HL-60 (cell line): ENCODE results near the gene PARS2.

ENCODE experiments used
- DNase-seq, 2 experiments: peaks; one replicate each; pipeline ENCODE4 v3.0.0-alpha.2; 2010 to 2020; ENCODE audit warnings: low read depth in 1 of 2, low spot score in 1 of 2
- H3K27ac ChIP-seq: fragments of 250-450 bp; sonication (Bioruptor Pico); replicated peaks from 2 replicates; pipeline ENCODE4 v1.5.1; 2020; ENCODE audit warnings: mild to moderate bottlenecking, moderate library complexity
- H3K27me3 ChIP-seq: fragments of 250-450 bp; sonication (Bioruptor Pico); 2 replicates; pipeline ENCODE4 v1.5.1; 2021; ENCODE audit warnings: mild to moderate bottlenecking, moderate library complexity; ENCODE audit not compliant: insufficient read depth, poor library complexity, severe bottlenecking
- H3K4me3 ChIP-seq: replicated peaks from 2 replicates; pipeline ENCODE4 v1.5.1; 2011; ENCODE audit warnings: mild to moderate bottlenecking, control low read depth, low read length; ENCODE audit not compliant: insufficient read depth
- GABPA ChIP-seq: IDR thresholded peaks from 2 replicates; pipeline ENCODE4 v1.6.1; 2012; ENCODE audit warnings: low read depth
- POLR2AphosphoS5 ChIP-seq: IDR thresholded peaks from 2 replicates; pipeline ENCODE4 v1.6.1; 2012; ENCODE audit warnings: low read depth
- SPI1 ChIP-seq: IDR thresholded peaks from 2 replicates; pipeline ENCODE4 v1.6.1; 2012; ENCODE audit warnings: low read depth, mild to moderate bottlenecking, borderline replicate concordance
- TF ChIP-seq, protein P1 (sequence below): IDR thresholded peaks from 2 replicates; pipeline ENCODE4 v1.6.1; 2012; ENCODE audit warnings: low read depth; ENCODE audit not compliant: insufficient replicate concordance
- TF ChIP-seq, protein P2 (sequence below): IDR thresholded peaks from one replicate; pipeline ENCODE4 v1.5.1; 2011; ENCODE audit warnings: low read length, control low read depth, inconsistent platforms; ENCODE audit not compliant: insufficient read depth

Gene PARS2

GRCh38 chr1:54710841-54711240 is 53.5 kb downstream of the PARS2 start:
- no peak for DNase-seq
- Histone ChIP-seq H3K27me3 (no peaks in the 10 kb centered on the region), H3K4me3 (no peak overlapping the region), H3K27ac (no peak overlapping the region)
- TF ChIP-seq POLR2AphosphoS5 (no peak), GABPA (no peak)
- TF ChIP-seq, protein P1, sequence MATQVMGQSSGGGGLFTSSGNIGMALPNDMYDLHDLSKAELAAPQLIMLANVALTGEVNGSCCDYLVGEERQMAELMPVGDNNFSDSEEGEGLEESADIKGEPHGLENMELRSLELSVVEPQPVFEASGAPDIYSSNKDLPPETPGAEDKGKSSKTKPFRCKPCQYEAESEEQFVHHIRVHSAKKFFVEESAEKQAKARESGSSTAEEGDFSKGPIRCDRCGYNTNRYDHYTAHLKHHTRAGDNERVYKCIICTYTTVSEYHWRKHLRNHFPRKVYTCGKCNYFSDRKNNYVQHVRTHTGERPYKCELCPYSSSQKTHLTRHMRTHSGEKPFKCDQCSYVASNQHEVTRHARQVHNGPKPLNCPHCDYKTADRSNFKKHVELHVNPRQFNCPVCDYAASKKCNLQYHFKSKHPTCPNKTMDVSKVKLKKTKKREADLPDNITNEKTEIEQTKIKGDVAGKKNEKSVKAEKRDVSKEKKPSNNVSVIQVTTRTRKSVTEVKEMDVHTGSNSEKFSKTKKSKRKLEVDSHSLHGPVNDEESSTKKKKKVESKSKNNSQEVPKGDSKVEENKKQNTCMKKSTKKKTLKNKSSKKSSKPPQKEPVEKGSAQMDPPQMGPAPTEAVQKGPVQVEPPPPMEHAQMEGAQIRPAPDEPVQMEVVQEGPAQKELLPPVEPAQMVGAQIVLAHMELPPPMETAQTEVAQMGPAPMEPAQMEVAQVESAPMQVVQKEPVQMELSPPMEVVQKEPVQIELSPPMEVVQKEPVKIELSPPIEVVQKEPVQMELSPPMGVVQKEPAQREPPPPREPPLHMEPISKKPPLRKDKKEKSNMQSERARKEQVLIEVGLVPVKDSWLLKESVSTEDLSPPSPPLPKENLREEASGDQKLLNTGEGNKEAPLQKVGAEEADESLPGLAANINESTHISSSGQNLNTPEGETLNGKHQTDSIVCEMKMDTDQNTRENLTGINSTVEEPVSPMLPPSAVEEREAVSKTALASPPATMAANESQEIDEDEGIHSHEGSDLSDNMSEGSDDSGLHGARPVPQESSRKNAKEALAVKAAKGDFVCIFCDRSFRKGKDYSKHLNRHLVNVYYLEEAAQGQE: no peak
- TF ChIP-seq, protein P2, sequence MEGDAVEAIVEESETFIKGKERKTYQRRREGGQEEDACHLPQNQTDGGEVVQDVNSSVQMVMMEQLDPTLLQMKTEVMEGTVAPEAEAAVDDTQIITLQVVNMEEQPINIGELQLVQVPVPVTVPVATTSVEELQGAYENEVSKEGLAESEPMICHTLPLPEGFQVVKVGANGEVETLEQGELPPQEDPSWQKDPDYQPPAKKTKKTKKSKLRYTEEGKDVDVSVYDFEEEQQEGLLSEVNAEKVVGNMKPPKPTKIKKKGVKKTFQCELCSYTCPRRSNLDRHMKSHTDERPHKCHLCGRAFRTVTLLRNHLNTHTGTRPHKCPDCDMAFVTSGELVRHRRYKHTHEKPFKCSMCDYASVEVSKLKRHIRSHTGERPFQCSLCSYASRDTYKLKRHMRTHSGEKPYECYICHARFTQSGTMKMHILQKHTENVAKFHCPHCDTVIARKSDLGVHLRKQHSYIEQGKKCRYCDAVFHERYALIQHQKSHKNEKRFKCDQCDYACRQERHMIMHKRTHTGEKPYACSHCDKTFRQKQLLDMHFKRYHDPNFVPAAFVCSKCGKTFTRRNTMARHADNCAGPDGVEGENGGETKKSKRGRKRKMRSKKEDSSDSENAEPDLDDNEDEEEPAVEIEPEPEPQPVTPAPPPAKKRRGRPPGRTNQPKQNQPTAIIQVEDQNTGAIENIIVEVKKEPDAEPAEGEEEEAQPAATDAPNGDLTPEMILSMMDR: no peak

GRCh38 chr1:54710434-54710833 is 53.9 kb downstream of the PARS2 start:
- Histone ChIP-seq H3K4me3 (no peak overlapping the region), H3K27ac (no peak overlapping the region), H3K27me3 (no peaks in the 10 kb centered on the region)
- TF ChIP-seq, protein P2: no peak
- TF ChIP-seq SPI1 (no peak), GABPA (no peak), POLR2AphosphoS5 (no peak)
- TF ChIP-seq, protein P1: no peak
- no peak for DNase-seq

GRCh38 chr1:54709547-54710292 is 54.6 kb downstream of the PARS2 start:
- DNase-seq: no peak
- no peaks in the 10 kb centered on the region for H3K27me3 ChIP-seq
- no peak overlapping the region for H3K27ac ChIP-seq
- no peak for TF ChIP-seq GABPA
- TF ChIP-seq SPI1: no peak
- no peak for TF ChIP-seq POLR2AphosphoS5
- TF ChIP-seq, protein P1: no peak
- TF ChIP-seq, protein P2: no peak
- no peak overlapping the region for H3K4me3 ChIP-seq
